Keratinocyte (primary cell): ENCODE results near the gene ELL. TPM values are rescaled to one million over a fixed set of nuclear protein-coding genes. Genes with fewer than 3 reads are reported as not detected.
A peak's percentile ranks its signal among the peaks of the same experiment; 100 is the strongest.

Experiments used
- DNase-seq: peaks from one replicate; pipeline ENCODE4 v3.0.0-alpha.2; 2011; ENCODE audit warnings: low read depth, missing footprints, low spot score
- FAIRE-seq: peaks from 2 replicates; lab custom pipeline; 2011; peaks lifted over from hg19 to GRCh38; lab: Jason Lieb, UNC
- H2AFZ ChIP-seq: 2 replicates; pipeline ENCODE4 v1.6.0; 2012; ENCODE audit warnings: low read length, control low read depth, inconsistent platforms; ENCODE audit not compliant: control insufficient read depth
- H3K27ac ChIP-seq: 2 replicates; pipeline ENCODE4 v1.5.1; 2011; ENCODE audit warnings: low read length; ENCODE audit not compliant: control insufficient read depth, insufficient read depth
- H3K27me3 ChIP-seq: 3 replicates; pipeline ENCODE4 v1.6.0; 2011; ENCODE audit warnings: low read length; ENCODE audit not compliant: control insufficient read depth, insufficient read depth; ENCODE audit errors: extremely low read depth
- H3K36me3 ChIP-seq, 2 experiments: 2 replicates in 1 of 2; 3 replicates in 1 of 2; pipeline ENCODE4 v1.5.1; 2011; ENCODE audit warnings: low read length in 2 of 2, mild to moderate bottlenecking in 1 of 2; ENCODE audit not compliant: control insufficient read depth in 2 of 2, insufficient read depth in 2 of 2; ENCODE audit errors: extremely low read depth in 1 of 2
- H3K4me1 ChIP-seq: 3 replicates; pipeline ENCODE4 v1.5.1; 2011; ENCODE audit warnings: low read length; ENCODE audit not compliant: control insufficient read depth, insufficient read depth; ENCODE audit errors: extremely low read depth
- H3K4me2 ChIP-seq: 3 replicates; pipeline ENCODE4 v1.6.0; 2011; ENCODE audit warnings: low read depth, low read length; ENCODE audit not compliant: control insufficient read depth, insufficient read depth; ENCODE audit errors: extremely low read depth
- H3K4me3 ChIP-seq, 3 experiments: fragments of 200-600 bp in 1 of 3; sonication (generic) in 1 of 3; 2 replicates in 2 of 3; 3 replicates in 1 of 3; pipeline ENCODE4 v1.5.1; 2011 to 2016; ENCODE audit warnings: low read length in 3 of 3, mild to moderate bottlenecking in 3 of 3, control low read depth in 2 of 3, inconsistent platforms in 1 of 3, low read depth in 1 of 3, mixed read lengths in 1 of 3, mixed run types in 1 of 3, moderate library complexity in 1 of 3; ENCODE audit not compliant: control insufficient read depth in 2 of 3, insufficient read depth in 2 of 3; ENCODE audit errors: extremely low read depth in 1 of 3
- H3K79me2 ChIP-seq: 2 replicates; pipeline ENCODE4 v1.6.0; 2012; ENCODE audit warnings: low read length; ENCODE audit not compliant: control insufficient read depth, insufficient read depth
- H3K9ac ChIP-seq: 3 replicates; pipeline ENCODE4 v1.6.0; 2011; ENCODE audit warnings: low read length; ENCODE audit not compliant: control insufficient read depth, insufficient read depth; ENCODE audit errors: extremely low read depth
- H3K9me1 ChIP-seq: 3 replicates; pipeline ENCODE4 v1.6.0; 2011; ENCODE audit warnings: low read length; ENCODE audit not compliant: control insufficient read depth, insufficient read depth; ENCODE audit errors: extremely low read depth
- H3K9me3 ChIP-seq: 2 replicates; pipeline ENCODE4 v1.5.1; 2012; ENCODE audit warnings: low read depth, low read length; ENCODE audit not compliant: control insufficient read depth
- H4K20me1 ChIP-seq: 3 replicates; pipeline ENCODE4 v1.6.0; 2011; ENCODE audit warnings: low read length; ENCODE audit not compliant: control insufficient read depth, insufficient read depth; ENCODE audit errors: extremely low read depth
- CTCF ChIP-seq, 3 experiments: IDR thresholded peaks in 1 of 3; conservative IDR thresholded peaks in 1 of 3; optimal IDR thresholded peaks in 1 of 3; 2 replicates in 2 of 3; 3 replicates in 1 of 3; pipeline versions ENCODE3 to v1.5.1; 2011; ENCODE audit warnings: low read length in 3 of 3, mild to moderate bottlenecking in 3 of 3, moderate library complexity in 2 of 3, control low read depth in 1 of 3, inconsistent platforms in 1 of 3; ENCODE audit not compliant: insufficient read depth in 2 of 3; ENCODE audit errors: extremely low read depth in 1 of 3
- EZH2 ChIP-seq: IDR thresholded peaks from one replicate; pipeline ENCODE4 v1.6.1; 2012; ENCODE audit warnings: inconsistent platforms, mild to moderate bottlenecking, low read length, moderate library complexity
- dilution Hi-C: fragments of 300-500 bp; cut with MboI; formaldehyde crosslinking; loops from one replicate; pipeline ENCODE4 v1.7.0; 2020; ENCODE audit warnings: low sequenced_read_pairs; ENCODE audit not compliant: extremely low pct_ligation_motif_present
- polyA plus RNA-seq, 5 experiments: library from polyadenylated mRNA; depleted of rRNA in 3 of 5; stranded (reverse) in 3 of 5; stranded (forward) in 1 of 5; unstranded in 1 of 5; fragments of >200 nt; gene quantifications; 1 replicate in 1 of 5; 2 replicates in 3 of 5; 3 replicates in 1 of 5; pipeline versions ENCODE4 v1.2.1 to v1.2.3, GENCODE V29; 2011 to 2012; ENCODE audit warnings: missing spikeins in 2 of 5, low read depth in 1 of 5, low replicate concordance in 1 of 5

The ELL gene
- polyA plus RNA-seq, 1 donor (not counting 4 experiments of a cell fraction or from before 2014, with no cell fraction given): 4.4 TPM

GRCh38 chr19:18495204-18495911, 26.5 kb downstream of the ELL start:
- H4K20me1 ChIP-seq: peaks cover 33% of the 10 kb centered on the region

DNA sequence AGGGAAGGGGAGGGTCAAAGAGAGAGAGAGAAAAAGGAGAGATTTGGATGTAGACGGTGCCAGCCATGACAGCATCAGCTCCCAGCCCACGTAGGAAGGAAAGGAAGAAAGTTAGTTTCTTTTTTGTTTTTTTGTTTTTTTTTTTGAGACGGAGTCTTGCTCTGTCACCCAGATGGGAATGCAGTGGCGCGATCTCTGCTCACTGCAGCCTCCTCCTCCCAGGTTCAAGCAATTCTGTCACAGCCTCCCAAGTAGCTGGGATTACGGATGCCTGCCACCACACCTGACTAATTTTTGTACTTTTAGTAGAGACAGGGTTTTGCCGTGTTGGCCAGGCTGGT, 27.6 kb downstream of the ELL start:
- DNase-seq: no peak
- H3K27ac ChIP-seq: no peak overlapping the region
- peaks cover 5 to 12% of the 10 kb centered on the region in 2 experiments for H3K36me3 ChIP-seq
- FAIRE-seq: no peak
- H3K27me3 ChIP-seq: no peaks in the 10 kb centered on the region
- no peak overlapping the region for H3K9ac ChIP-seq
- peaks cover 29% of the 10 kb centered on the region for H3K4me1 ChIP-seq
- no peak overlapping the region for H3K4me2 ChIP-seq
- H4K20me1 ChIP-seq: peaks cover 33% of the 10 kb centered on the region
- dilution Hi-C loops: no loop called here
- TF ChIP-seq EZH2 (no peak), CTCF (optimal IDR thresholded peaks at IDR 0.05 in 1 of 3, IDR thresholded peaks at IDR 0.05 in 1 of 3, conservative IDR thresholded peaks at IDR 0.05 in 1 of 3; ENCODE audit: extremely low read depth in 1 of 3, insufficient read depth in 2 of 3, low read length in 3 of 3) (no peak)
- H3K79me2 ChIP-seq: peaks cover 84% of the 10 kb centered on the region
- H3K4me3 ChIP-seq: no peak overlapping the region
- H3K9me3 ChIP-seq: no peaks in the 10 kb centered on the region
- peaks cover 13% of the 10 kb centered on the region for H3K9me1 ChIP-seq
- H2AFZ ChIP-seq: no peak overlapping the region

More at GRCh38 chr19:18495204-18495911, 26.5 kb downstream of the ELL start:
- Histone ChIP-seq H3K9me3 (no peaks in the 10 kb centered on the region), H3K27me3 (no peaks in the 10 kb centered on the region), H3K4me3 (peak overlapping the region in 1 of 3 experiments; percentile 21), H3K27ac (peak overlapping the region; percentile 77), H3K9me1 (peaks cover 10% of the 10 kb centered on the region), H3K4me2 (peak overlapping the region; percentile 69), H3K36me3 (peaks cover 1 to 12% of the 10 kb centered on the region in 2 experiments), H3K79me2 (peaks cover 83% of the 10 kb centered on the region), H3K9ac (peak overlapping the region; percentile 59), H2AFZ (no peak overlapping the region), H3K4me1 (peaks cover 29% of the 10 kb centered on the region)
- no peak for DNase-seq
- FAIRE-seq: no peak
- no peak for TF ChIP-seq EZH2
- TF ChIP-seq CTCF (optimal IDR thresholded peaks at IDR 0.05 in 1 of 3, IDR thresholded peaks at IDR 0.05 in 1 of 3, conservative IDR thresholded peaks at IDR 0.05 in 1 of 3; ENCODE audit: extremely low read depth in 1 of 3, insufficient read depth in 2 of 3, low read length in 3 of 3): peak in 1 of 3 experiments; percentile 27
- dilution Hi-C loops: no loop called here
